MCF 10A (cell line): ENCODE data around the gene PLEKHM1. TPM values are rescaled to one million over a fixed set of nuclear protein-coding genes. Genes with fewer than 3 reads are reported as not detected.
A peak's percentile ranks its signal among the peaks of the same experiment; 100 is the strongest.
"Not testable (repeated sequence)": the region's sequence is repeated elsewhere in the genome, so short reads cannot be mapped to it uniquely, and the experiment has no call there.

Source experiments
- BruUV-seq: library from RNA; stranded (reverse); fragments of 400-500 nt; replicated peaks from 2 replicates; lab custom pipeline; 2021; lab: Mats Ljungman, UMichigan
- CTCF ChIA-PET: fragments of 300-600 bp; sonication (Branson Sonifier 250); formaldehyde crosslinking; extraction: SDS; loops from one replicate; lab custom pipeline; 2021; ENCODE audit warnings: antibody characterized with exemption, inconsistent platforms; lab: Yijun Ruan, JAX
- POLR2A ChIA-PET: fragments of 300-600, 350-650 bp; sonication (Branson Sonifier 250); formaldehyde crosslinking; extraction: SDS; loops from one replicate; lab custom pipeline; 2020; ENCODE audit warnings: antibody characterized with exemption, inconsistent platforms; lab: Yijun Ruan, JAX
- DNase-seq: peaks from one replicate; pipeline ENCODE4 v3.0.0-alpha.2; 2018; ENCODE audit not compliant: unreplicated experiment
- H3K27ac Mint-ChIP-seq: one replicate; pipeline ENCODE4 v1.8.0; 2022; ENCODE audit warnings: mild to moderate bottlenecking, low read depth, mixed read lengths; ENCODE audit not compliant: unreplicated experiment
- H3K27me3 Mint-ChIP-seq: one replicate; pipeline ENCODE4 v1.8.0; 2022; ENCODE audit warnings: mixed read lengths; ENCODE audit not compliant: insufficient read depth, unreplicated experiment
- H3K36me3 Mint-ChIP-seq: one replicate; pipeline ENCODE4 v1.8.0; 2022; ENCODE audit warnings: mild to moderate bottlenecking, moderate library complexity, mixed read lengths; ENCODE audit not compliant: insufficient read depth, unreplicated experiment
- H3K4me1 Mint-ChIP-seq: one replicate; pipeline ENCODE4 v1.8.0; 2022; ENCODE audit warnings: mixed read lengths; ENCODE audit not compliant: insufficient read depth, unreplicated experiment
- H3K4me3 Mint-ChIP-seq: one replicate; pipeline ENCODE4 v1.8.0; 2022; ENCODE audit warnings: mild to moderate bottlenecking, moderate library complexity, mixed read lengths; ENCODE audit not compliant: unreplicated experiment
- H3K9me3 Mint-ChIP-seq: one replicate; pipeline ENCODE4 v1.8.0; 2022; ENCODE audit warnings: mixed read lengths; ENCODE audit not compliant: unreplicated experiment
- intact Hi-C: fragments of 100-400 bp; cut with micrococcal nuclease; formaldehyde crosslinking; loops from 2 replicates; pipeline ENCODE4 v1.14.1; 2022
- total RNA-seq: library from RNA; stranded (reverse); gene quantifications from 2 replicates; pipeline ENCODE4 v1.2.3, GENCODE V29; 2022

Gene PLEKHM1
- total RNA-seq, 1 experiment from 2014 or later = 53.4 TPM

GRCh38 chr17:45497449-45497848, 6.9 kb upstream of the PLEKHM1 start:
- H3K27me3 Mint-ChIP-seq, H3K4me3 Mint-ChIP-seq, intact Hi-C loops, POLR2A ChIA-PET, CTCF ChIA-PET, DNase-seq, H3K27ac Mint-ChIP-seq, H3K36me3 Mint-ChIP-seq, H3K9me3 Mint-ChIP-seq, BruUV-seq: not testable (repeated sequence)
- H3K4me1 Mint-ChIP-seq = peaks cover 10% of the 10 kb centered on the region

GRCh38 chr17:45496507-45496906, 6.0 kb upstream of the PLEKHM1 start:
- intact Hi-C loops, BruUV-seq, CTCF ChIA-PET, H3K36me3 Mint-ChIP-seq, POLR2A ChIA-PET, H3K27me3 Mint-ChIP-seq, H3K9me3 Mint-ChIP-seq, DNase-seq, H3K27ac Mint-ChIP-seq, H3K4me3 Mint-ChIP-seq: not testable (repeated sequence)
- H3K4me1 Mint-ChIP-seq = peaks cover 10% of the 10 kb centered on the region

- intact Hi-C loops, H3K4me3 Mint-ChIP-seq, H3K27ac Mint-ChIP-seq, H3K4me1 Mint-ChIP-seq, POLR2A ChIA-PET, H3K27me3 Mint-ChIP-seq, H3K36me3 Mint-ChIP-seq, BruUV-seq, CTCF ChIA-PET, H3K9me3 Mint-ChIP-seq, DNase-seq: not testable (repeated sequence)
Measured at GRCh38 chr17:45494556-45494955, 4.0 kb upstream of the PLEKHM1 start.

GRCh38 chr17:45492156-45492555, 1.6 kb upstream of the PLEKHM1 start:
- H3K4me3 Mint-ChIP-seq, BruUV-seq, CTCF ChIA-PET, H3K27ac Mint-ChIP-seq, H3K36me3 Mint-ChIP-seq, H3K27me3 Mint-ChIP-seq, DNase-seq, POLR2A ChIA-PET, intact Hi-C loops, H3K9me3 Mint-ChIP-seq: not testable (repeated sequence)
- H3K4me1 Mint-ChIP-seq = peaks cover 13% of the 10 kb centered on the region

- intact Hi-C loops, BruUV-seq, H3K27me3 Mint-ChIP-seq, CTCF ChIA-PET, H3K9me3 Mint-ChIP-seq: not testable (repeated sequence)
- POLR2A ChIA-PET = interaction anchor here (1.6 kb wide), 1 partner anchor 50 kb away, joined by 8 read pairs; no protein-coding TSS in a partner anchor
- Mint-ChIP-seq H3K36me3 (peaks cover 10% of the 10 kb centered on the region), H3K27ac (peak overlapping the region; percentile 68), H3K4me3 (peak overlapping the region; percentile 76), H3K4me1 (peaks cover 11% of the 10 kb centered on the region)
- peak; percentile 1 for DNase-seq
Measured at GRCh38 chr17:45490198-45490597, 323 bp downstream of the PLEKHM1 start.

- POLR2A ChIA-PET = interaction anchor here (0.7 to 1.8 kb wide), 4 partner anchors 41 to 97 kb away, joined by 3 to 5 read pairs (median 4); no protein-coding TSS in a partner anchor
- CTCF ChIA-PET = not testable (repeated sequence)
- H3K4me1 Mint-ChIP-seq = peaks cover 18% of the 10 kb centered on the region
Measured at GRCh38 chr17:45487704-45488103, 2.8 kb downstream of the PLEKHM1 start.

GRCh38 chr17:45483591-45484216, 6.8 kb downstream of the PLEKHM1 start:
- H3K27ac Mint-ChIP-seq, CTCF ChIA-PET: not testable (repeated sequence)

More at GRCh38 chr17:45487704-45488103, 2.8 kb downstream of the PLEKHM1 start:
- H3K27me3 Mint-ChIP-seq, intact Hi-C loops, H3K9me3 Mint-ChIP-seq, BruUV-seq: not testable (repeated sequence)
- DNase-seq = peak; percentile 89
- Mint-ChIP-seq H3K36me3 (peaks cover 10% of the 10 kb centered on the region), H3K4me3 (peak overlapping the region; percentile 76), H3K27ac (peak overlapping the region; percentile 95)

GRCh38 chr17:45483177-45483576, 7.3 kb downstream of the PLEKHM1 start:
- H3K9me3 Mint-ChIP-seq, intact Hi-C loops, H3K27ac Mint-ChIP-seq, CTCF ChIA-PET, H3K4me3 Mint-ChIP-seq, DNase-seq, POLR2A ChIA-PET, BruUV-seq, H3K27me3 Mint-ChIP-seq: not testable (repeated sequence)
- H3K36me3 Mint-ChIP-seq = peaks cover 21% of the 10 kb centered on the region
- peaks cover 18% of the 10 kb centered on the region for H3K4me1 Mint-ChIP-seq

More at GRCh38 chr17:45483591-45484216, 6.8 kb downstream of the PLEKHM1 start:
- DNase-seq, BruUV-seq, H3K27me3 Mint-ChIP-seq, H3K4me3 Mint-ChIP-seq, H3K9me3 Mint-ChIP-seq, intact Hi-C loops, POLR2A ChIA-PET: not testable (repeated sequence)
- H3K36me3 Mint-ChIP-seq = peaks cover 19% of the 10 kb centered on the region
- H3K4me1 Mint-ChIP-seq = peaks cover 18% of the 10 kb centered on the region

- H3K4me3 Mint-ChIP-seq, CTCF ChIA-PET, POLR2A ChIA-PET, H3K27ac Mint-ChIP-seq, intact Hi-C loops, H3K27me3 Mint-ChIP-seq, H3K9me3 Mint-ChIP-seq, DNase-seq, H3K4me1 Mint-ChIP-seq, BruUV-seq: not testable (repeated sequence)
- peaks cover 24% of the 10 kb centered on the region for H3K36me3 Mint-ChIP-seq
Measured at GRCh38 chr17:45482317-45482716, 8.2 kb downstream of the PLEKHM1 start.
